HUES6 (cell line): ENCODE results near the gene CFAP97D1.

ENCODE experiments used
- H3K27ac ChIP-seq: 2 replicates; pipeline ENCODE4 v1.7.0; 2013; ENCODE audit warnings: low read depth, mild to moderate bottlenecking, low read length, inconsistent platforms
- H3K27me3 ChIP-seq: 2 replicates; pipeline ENCODE4 v1.6.1; 2013; ENCODE audit warnings: low read length; ENCODE audit not compliant: control insufficient read depth, insufficient read depth
- H3K36me3 ChIP-seq: 2 replicates; pipeline ENCODE4 v1.6.1; 2013; ENCODE audit warnings: low read length; ENCODE audit not compliant: control insufficient read depth, insufficient read depth
- H3K4me1 ChIP-seq: 2 replicates; pipeline ENCODE4 v1.6.1; 2013; ENCODE audit warnings: low read length; ENCODE audit not compliant: control insufficient read depth, insufficient read depth
- H3K4me3 ChIP-seq: 2 replicates; pipeline ENCODE4 v1.5.1; 2013; ENCODE audit warnings: low read depth, low read length
- H3K9ac ChIP-seq: one replicate; pipeline ENCODE4 v1.6.1; 2013; ENCODE audit warnings: mild to moderate bottlenecking, low read length
- H3K9me3 ChIP-seq: 2 replicates; pipeline ENCODE4 v1.6.1; 2013; ENCODE audit warnings: low read depth, low read length; ENCODE audit not compliant: control insufficient read depth, insufficient read depth

The CFAP97D1 gene

DNA sequence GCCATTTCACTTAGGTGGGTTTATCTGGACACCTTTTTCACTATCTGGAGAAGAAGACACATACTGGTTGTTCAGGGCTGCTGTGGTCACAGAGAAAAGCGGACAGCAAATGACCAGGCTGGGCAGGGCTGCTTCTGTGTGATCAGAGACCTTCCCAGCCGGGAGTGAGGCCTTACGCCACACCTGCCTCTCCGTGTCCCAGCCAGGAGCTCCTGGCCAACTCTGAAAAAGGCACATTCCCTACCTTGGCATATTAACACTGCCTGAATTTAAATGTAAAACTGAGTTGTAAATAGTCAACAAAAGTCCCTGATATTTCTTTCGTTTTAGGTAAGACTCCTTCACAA, 12.5 kb upstream of the CFAP97D1 start:
- H3K27ac ChIP-seq, result no peak overlapping the region
- H3K9me3 ChIP-seq, result no peaks in the 10 kb centered on the region
- peaks cover 46% of the 10 kb centered on the region for H3K36me3 ChIP-seq
- no peaks in the 10 kb centered on the region for H3K27me3 ChIP-seq
- H3K4me3 ChIP-seq, result no peak overlapping the region
- 0 out of 2 replicates have a peak, but pooled peaks cover under 1% of the 10 kb centered on the region for H3K4me1 ChIP-seq
- no peak overlapping the region for H3K9ac ChIP-seq

DNA sequence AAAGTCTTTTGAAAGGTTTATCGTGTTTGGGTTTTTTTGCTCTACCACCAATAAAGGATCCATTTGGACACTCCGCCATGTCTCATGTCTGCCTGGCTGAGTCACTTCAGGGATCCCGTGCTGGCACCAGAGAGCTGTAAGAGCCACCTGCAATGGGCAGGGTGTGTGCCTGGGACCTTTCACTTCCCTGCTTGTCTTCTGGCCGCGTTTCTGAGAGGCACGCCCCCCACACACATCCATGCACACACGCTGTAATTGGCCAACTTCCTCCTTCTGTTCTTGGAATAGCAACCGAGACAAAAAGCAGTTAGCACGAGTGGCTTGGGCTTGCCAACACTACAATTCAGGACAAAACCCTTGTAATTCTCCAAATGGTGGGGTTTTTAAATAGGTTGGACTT, 11.9 kb upstream of the CFAP97D1 start:
- Histone ChIP-seq H3K27me3 (no peaks in the 10 kb centered on the region), H3K4me3 (no peak overlapping the region), H3K4me1 (no peaks in the 10 kb centered on the region), H3K36me3 (peaks cover 53% of the 10 kb centered on the region), H3K9me3 (no peaks in the 10 kb centered on the region), H3K27ac (no peak overlapping the region), H3K9ac (no peak overlapping the region)

DNA sequence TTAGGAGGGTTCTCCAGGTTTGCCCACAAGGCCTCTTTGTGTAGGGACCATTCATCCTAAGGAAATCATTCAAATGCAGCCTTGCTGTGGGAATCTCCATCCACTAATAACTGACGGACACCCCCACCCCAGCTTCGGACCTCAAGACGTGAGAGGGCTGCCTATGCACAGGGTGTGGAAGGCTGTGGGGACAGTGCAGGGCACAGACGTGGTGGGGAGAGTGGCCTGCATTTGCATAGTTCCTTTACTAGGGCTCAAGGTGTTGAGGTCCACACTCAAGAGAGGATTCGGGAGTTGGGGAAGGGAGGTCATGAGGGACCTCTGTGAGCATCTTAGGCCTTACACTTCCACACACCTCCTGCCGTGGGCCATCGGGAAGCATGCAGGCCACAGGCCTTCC, 11.3 kb upstream of the CFAP97D1 start:
- Histone ChIP-seq H3K9ac (no peak overlapping the region), H3K4me1 (no peaks in the 10 kb centered on the region), H3K27me3 (no peaks in the 10 kb centered on the region), H3K4me3 (no peak overlapping the region), H3K27ac (no peak overlapping the region), H3K36me3 (peaks cover 56% of the 10 kb centered on the region), H3K9me3 (no peaks in the 10 kb centered on the region)

DNA sequence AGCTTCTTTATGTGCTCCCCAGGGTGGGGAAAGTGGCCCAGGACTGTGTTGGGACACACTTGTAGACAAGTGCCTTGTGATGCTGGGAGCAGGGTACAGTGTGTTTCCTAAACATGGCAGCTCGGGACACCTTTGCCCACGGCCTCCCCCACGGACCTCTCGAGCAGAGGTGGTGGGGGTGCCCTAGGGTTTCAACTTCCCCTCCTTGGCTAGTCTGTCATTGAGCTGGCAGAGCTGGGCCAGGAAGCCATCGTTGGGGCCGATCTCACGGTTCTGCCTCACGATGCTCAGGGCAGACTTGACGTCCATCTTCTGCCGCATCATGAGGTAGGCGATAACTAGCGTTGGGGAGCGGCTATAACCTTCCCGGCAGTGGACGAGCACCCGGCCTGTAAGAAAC, 10.8 kb upstream of the CFAP97D1 start:
- Histone ChIP-seq H3K4me1 (no peaks in the 10 kb centered on the region), H3K4me3 (no peak overlapping the region), H3K9me3 (no peaks in the 10 kb centered on the region), H3K36me3 (peaks cover 61% of the 10 kb centered on the region), H3K9ac (no peak overlapping the region), H3K27ac (no peak overlapping the region), H3K27me3 (no peaks in the 10 kb centered on the region)

DNA sequence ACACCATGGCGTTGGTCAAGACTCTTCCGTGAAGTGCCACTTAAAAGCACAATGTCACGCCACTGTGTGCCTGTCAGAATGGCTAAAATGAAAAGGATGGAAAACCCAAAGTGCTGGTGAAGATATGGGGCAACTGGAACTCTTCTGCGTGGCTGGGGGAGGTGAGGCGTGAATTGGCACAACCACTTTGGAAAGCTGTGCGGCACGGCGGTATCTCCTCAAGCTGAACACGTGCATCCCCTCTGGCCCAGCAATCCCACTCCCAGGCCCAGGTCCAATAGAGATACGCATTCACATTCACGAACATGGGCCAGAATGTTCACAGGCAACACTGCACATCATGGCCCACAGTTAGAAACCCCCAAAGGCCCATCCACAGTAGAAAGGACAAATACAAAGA, 10.4 kb upstream of the CFAP97D1 start:
- H3K4me3 ChIP-seq, result no peak overlapping the region
- H3K9ac ChIP-seq, result no peak overlapping the region
- H3K36me3 ChIP-seq, result peaks cover 65% of the 10 kb centered on the region
- no peaks in the 10 kb centered on the region for H3K9me3 ChIP-seq
- H3K27me3 ChIP-seq, result no peaks in the 10 kb centered on the region
- no peak overlapping the region for H3K27ac ChIP-seq
- no peaks in the 10 kb centered on the region for H3K4me1 ChIP-seq

DNA sequence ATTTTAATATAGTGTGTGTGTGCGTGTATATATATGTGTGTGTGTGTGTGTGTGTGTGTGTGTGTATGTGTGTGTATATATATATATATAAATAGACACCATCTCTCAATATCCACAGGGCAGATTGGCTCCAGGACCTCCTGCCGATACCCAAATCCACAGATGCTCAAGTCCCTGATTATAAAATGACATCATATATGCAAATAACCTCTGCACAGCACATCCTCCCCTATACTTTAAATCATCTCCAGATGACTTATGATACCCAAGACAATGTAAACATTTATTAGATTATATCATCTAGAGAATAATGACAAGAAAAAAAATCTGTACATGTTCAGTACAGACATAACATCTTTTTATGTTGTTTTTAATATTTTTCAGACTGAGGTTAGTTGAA, 9.3 kb upstream of the CFAP97D1 start:
- Histone ChIP-seq H3K4me3 (no peak overlapping the region), H3K9me3 (no peaks in the 10 kb centered on the region), H3K27me3 (no peaks in the 10 kb centered on the region), H3K9ac (no peak overlapping the region), H3K27ac (no peak overlapping the region), H3K36me3 (peaks cover 72% of the 10 kb centered on the region), H3K4me1 (no peaks in the 10 kb centered on the region)

DNA sequence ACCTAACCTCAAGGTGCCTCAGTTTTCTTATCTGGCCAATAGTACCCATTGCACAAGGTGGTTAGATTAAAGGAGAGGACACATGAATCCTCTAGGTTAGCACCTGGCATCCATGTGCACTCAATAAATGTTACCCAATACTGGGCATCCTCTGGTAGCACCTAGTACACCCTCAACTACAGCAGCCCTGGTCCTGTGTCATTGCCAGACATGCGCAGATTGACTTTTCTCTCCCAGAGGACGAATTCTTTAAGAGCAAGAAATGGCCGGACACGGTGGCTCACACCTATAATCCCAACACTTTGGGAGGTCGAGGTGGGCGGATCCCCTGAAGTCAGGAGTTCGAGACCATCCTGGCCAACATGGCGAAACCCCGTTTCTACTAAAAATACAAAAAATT, 8.8 kb upstream of the CFAP97D1 start:
- Histone ChIP-seq H3K27me3 (no peaks in the 10 kb centered on the region), H3K9me3 (no peaks in the 10 kb centered on the region), H3K36me3 (peaks cover 76% of the 10 kb centered on the region), H3K4me1 (no peaks in the 10 kb centered on the region), H3K27ac (no peak overlapping the region), H3K9ac (no peak overlapping the region), H3K4me3 (no peak overlapping the region)

DNA sequence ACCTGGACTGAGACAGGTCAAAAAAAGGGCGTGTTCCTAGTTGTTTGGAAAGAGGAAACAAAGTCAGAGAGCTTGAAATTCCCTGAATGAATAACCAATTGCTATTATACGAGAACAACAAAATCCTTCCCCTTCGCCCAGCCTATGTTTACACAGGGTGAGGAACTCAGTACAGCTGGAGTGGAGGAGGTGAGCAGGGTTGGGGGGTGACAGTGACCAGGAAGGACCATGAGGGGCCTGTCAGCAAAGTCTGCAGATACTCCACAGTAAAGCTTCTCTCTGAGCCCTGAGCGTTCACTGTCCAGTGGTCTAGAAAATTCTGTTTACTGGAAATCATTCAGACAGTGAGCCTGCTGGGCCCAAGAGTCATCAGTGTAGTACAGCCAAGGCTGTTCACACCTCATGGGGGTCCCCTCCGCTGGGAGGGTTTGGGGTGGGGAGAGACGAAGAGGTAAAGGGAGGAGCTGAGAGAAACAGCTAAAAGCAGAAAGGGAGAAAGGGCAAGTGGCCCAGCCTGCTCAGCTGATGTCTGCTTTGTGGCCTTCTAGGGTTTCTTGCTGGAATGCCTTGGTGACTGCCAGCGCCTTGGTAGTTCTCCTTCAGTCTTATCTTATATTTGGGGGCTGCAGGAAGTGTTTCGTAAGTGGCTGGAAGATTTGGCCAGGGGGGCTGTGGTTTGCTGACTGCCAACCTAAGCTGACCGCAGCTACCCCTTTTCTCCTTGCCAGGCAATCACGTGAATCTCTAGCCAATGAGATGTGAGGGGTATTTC, 7.2 kb upstream of the CFAP97D1 start:
- Histone ChIP-seq H3K27me3 (no peaks in the 10 kb centered on the region), H3K9ac (no peak overlapping the region), H3K27ac (no peak overlapping the region), H3K9me3 (no peaks in the 10 kb centered on the region), H3K4me3 (no peak overlapping the region), H3K4me1 (no peaks in the 10 kb centered on the region), H3K36me3 (peaks cover 77% of the 10 kb centered on the region)

DNA sequence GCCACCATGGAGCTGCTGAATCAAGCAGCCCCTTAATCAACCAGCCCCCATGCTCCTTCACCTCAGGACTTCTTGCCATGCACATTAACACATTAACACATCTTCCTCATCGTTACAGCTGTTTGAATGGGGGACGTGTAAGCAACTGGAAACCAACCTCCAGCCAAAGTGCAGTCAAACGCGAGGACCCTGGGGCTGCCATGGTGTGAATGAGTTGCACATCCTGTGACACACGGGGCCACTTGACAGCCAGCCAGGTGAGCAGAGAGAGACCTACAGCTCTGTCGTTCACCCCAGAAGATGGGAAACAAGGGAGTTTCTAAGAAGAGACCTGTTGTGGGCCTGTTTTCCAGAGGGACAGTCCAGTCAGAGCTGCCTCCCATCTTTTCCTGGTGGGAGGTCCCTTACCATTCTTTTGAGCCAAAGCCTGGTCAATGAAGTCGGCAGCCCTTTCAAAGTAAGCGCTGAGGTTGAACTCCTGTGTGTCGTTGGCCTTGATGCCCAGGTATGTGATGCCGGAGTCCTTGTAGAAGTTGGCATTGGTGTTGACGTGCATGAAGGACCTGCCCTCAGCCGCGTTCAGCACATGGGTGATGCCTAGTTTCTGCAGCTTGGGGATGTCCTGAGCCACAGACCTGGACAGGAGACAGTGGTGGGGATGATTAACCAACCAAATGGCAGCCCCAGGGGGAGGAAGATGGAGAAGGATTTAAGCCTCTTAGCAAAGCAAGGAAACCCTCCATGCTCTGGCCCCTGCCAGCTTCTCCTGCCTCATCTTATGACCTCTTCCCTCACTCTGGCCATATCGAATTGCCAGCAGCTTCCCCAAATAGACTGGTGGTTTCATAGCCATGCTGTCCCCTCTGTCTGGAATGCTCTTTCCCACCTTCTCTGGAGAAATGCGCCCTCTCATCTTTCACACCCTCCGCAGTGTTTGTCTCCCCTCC, 5.7 kb upstream of the CFAP97D1 start:
- Histone ChIP-seq H3K27ac (no peak overlapping the region), H3K36me3 (peaks cover 62% of the 10 kb centered on the region), H3K9me3 (no peaks in the 10 kb centered on the region), H3K4me1 (peaks cover 4% of the 10 kb centered on the region), H3K4me3 (no peak overlapping the region), H3K9ac (no peak overlapping the region), H3K27me3 (peaks cover 3% of the 10 kb centered on the region)

DNA sequence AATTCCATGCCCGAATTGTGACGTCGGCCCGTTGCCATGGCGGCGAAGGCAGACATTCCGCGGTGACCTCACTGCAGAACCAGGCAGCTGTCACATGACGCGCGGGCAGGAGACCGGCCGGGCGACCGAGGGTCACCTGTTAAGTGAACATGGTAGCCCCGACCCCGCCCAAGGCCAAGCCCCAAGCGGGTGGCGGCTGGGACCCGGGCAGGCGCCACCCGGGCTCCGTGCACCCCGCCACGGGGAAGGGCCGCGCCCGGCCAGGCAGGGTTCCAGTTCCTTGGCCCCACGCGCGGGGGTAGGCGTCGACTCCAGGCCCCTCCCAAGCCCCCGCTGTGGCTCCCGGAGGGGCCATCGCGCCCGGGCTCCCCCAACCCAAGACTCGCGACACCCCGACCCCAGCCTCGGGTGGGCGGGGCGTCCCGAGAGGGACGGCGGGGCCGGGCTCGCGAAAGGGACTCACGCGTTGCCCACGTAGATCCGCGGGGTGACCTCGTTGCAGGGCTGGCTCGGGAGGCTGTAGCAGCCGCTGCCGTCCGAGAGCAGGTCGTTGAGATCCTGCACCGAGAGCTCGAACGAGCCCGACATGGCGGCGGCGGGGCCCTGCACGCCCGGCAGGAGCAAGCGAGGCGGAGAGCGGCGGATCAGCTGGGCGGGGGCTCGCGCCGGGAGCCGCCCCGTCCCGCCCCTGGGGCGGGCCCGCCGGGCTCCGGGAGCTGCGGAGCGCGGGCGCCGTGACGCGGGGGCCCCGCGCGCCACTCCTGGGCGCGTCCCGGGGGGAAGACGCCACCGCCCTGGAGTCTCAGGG, 1.7 kb upstream of the CFAP97D1 start, which contains the start of gene DUSP3:
TSS of gene DUSP3 (minus strand) at position 641 of the 808 bp plus-strand sequence. CDS start at position 588, 53 bp downstream.
- H3K27ac ChIP-seq, result peak within 1 kb of the TSS; percentile 95
- H3K36me3 ChIP-seq, result peaks cover 29% of the 10 kb centered on the region
- peak within 1 kb of the TSS; percentile 94 for H3K9ac ChIP-seq
- peak within 1 kb of the TSS; percentile 96 for H3K4me3 ChIP-seq
- H3K4me1 ChIP-seq, result peaks cover 9% of the 10 kb centered on the region
- peaks cover 16% of the 10 kb centered on the region for H3K27me3 ChIP-seq
- H3K9me3 ChIP-seq, result no peaks in the 10 kb centered on the region
